HG03280 (cell line): Measurements from ENCODE around the gene SPANXA2.
"Not testable (repeated sequence)": the region's sequence is repeated elsewhere in the genome, so short reads cannot be mapped to it uniquely, and the experiment has no call there.

Experiments
- ATAC-seq: cut with Tn5 transposase; IDR thresholded peaks from one replicate; pipeline ENCODE4 v1.9.1; 2021; ENCODE audit warnings: mild to moderate bottlenecking, moderate library complexity; ENCODE audit not compliant: unreplicated experiment

The SPANXA2 gene, protein sequence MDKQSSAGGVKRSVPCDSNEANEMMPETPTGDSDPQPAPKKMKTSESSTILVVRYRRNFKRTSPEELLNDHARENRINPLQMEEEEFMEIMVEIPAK

GRCh38 chrX:141589408-141589807 is at the start of gene SPANXA2:
Gene SPANXA2 (plus strand): TSS chrX:141589708. CDS start chrX:141589768, 60 bp downstream.
- not testable (repeated sequence) for ATAC-seq

GRCh38 chrX:141542551-141542950 is 47.0 kb upstream of the SPANXA2 start:
- not testable (repeated sequence) for ATAC-seq

GRCh38 chrX:141584638-141585037 is 4.9 kb upstream of the SPANXA2 start, which contains the start of gene SPANXA1:
Gene SPANXA1 (minus strand): TSS chrX:141584738. CDS start chrX:141584678, 60 bp downstream.
- ATAC-seq: not testable (repeated sequence)

DNA sequence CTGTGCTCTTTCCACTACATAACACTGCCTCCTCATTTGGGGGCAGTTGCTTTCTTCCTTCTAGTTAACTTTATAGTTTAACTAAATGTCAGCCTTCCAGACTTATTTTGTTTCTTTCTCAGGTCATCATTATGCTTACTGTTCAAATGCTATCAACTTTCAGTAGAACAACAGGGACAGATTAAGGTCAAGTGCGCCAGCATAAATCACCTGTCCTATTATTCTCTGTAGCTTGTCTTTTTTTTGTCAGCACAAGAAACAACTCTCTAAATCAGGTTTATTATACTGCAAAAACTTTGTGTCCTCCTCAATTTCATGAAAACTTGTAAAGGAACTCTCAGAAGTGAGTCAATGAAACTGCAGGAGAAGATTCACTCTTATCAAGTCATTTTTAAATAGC is 19.6 kb downstream of the SPANXA2 start:
- no peak for ATAC-seq

- ATAC-seq: no peak
Observed at GRCh38 chrX:141619336-141619735, 29.8 kb downstream of the SPANXA2 start.

- no peak for ATAC-seq
Observed at GRCh38 chrX:141632124-141632523, 42.6 kb downstream of the SPANXA2 start.

- no peak for ATAC-seq
Observed at GRCh38 chrX:141638550-141638949, 49.0 kb downstream of the SPANXA2 start.
